HG03558 (cell line): ENCODE measurements around the gene PPP2R2D.

Source experiments
- ATAC-seq: cut with Tn5 transposase; IDR thresholded peaks from one replicate; pipeline ENCODE4 v1.9.1; 2021; ENCODE audit warnings: moderate number of reproducible peaks; ENCODE audit not compliant: unreplicated experiment; ENCODE audit errors: extremely low read depth

PPP2R2D gene

GRCh38 chr10:131964298-131964697, 63.5 kb downstream of the PPP2R2D start:
- no peak for ATAC-seq

- no peak for ATAC-seq
These were observed 68.1 kb downstream of the PPP2R2D start for GRCh38 chr10:131968949-131969348.

- no peak for ATAC-seq
These were observed 70.1 kb downstream of the PPP2R2D start for GRCh38 chr10:131970946-131971345.

GRCh38 chr10:131971591-131971990, 70.8 kb downstream of the PPP2R2D start:
- no peak for ATAC-seq

- ATAC-seq, result no peak
These were observed 71.8 kb downstream of the PPP2R2D start for GRCh38 chr10:131972474-131973071.

GRCh38 chr10:131973160-131973951, 72.5 kb downstream of the PPP2R2D start:
- no peak for ATAC-seq

- no peak for ATAC-seq
These were observed 73.4 kb downstream of the PPP2R2D start for GRCh38 chr10:131974034-131974817.

- no peak for ATAC-seq
These were observed 74.2 kb downstream of the PPP2R2D start for GRCh38 chr10:131975003-131975402.

- no peak for ATAC-seq
These were observed 75.0 kb downstream of the PPP2R2D start for GRCh38 chr10:131975796-131976195.

- ATAC-seq, result no peak
These were observed 76.7 kb downstream of the PPP2R2D start for GRCh38 chr10:131977323-131978096.

- ATAC-seq, result no peak
These were observed 77.6 kb downstream of the PPP2R2D start for GRCh38 chr10:131978366-131978765.

GRCh38 chr10:131978851-131979250, 78.0 kb downstream of the PPP2R2D start:
- ATAC-seq, result no peak

- ATAC-seq, result no peak
These were observed 78.5 kb downstream of the PPP2R2D start for GRCh38 chr10:131979336-131979735.

GRCh38 chr10:131979821-131980270, 79.0 kb downstream of the PPP2R2D start:
- no peak for ATAC-seq

- ATAC-seq, result no peak
These were observed 79.5 kb downstream of the PPP2R2D start for GRCh38 chr10:131980321-131980720.

GRCh38 chr10:131980761-131981428, 80.1 kb downstream of the PPP2R2D start:
- ATAC-seq, result no peak

- ATAC-seq, result peak; percentile 73
These were observed 80.8 kb downstream of the PPP2R2D start, which contains the start of gene BNIP3 for GRCh38 chr10:131981429-131982184. Gene BNIP3, minus strand, starts transcription at chr10:131981923. Its CDS starts 117 bp downstream, at chr10:131981806.

GRCh38 chr10:131982185-131982756, 81.5 kb downstream of the PPP2R2D start:
- ATAC-seq, result no peak

- no peak for ATAC-seq
These were observed 82.0 kb downstream of the PPP2R2D start for GRCh38 chr10:131982796-131983195.
